Measurements from ENCODE around the gene TICAM1.
"Not testable (repeated sequence)": the region's sequence is repeated elsewhere in the genome, so short reads cannot be mapped to it uniquely, and the experiment has no call there.

DNA sequence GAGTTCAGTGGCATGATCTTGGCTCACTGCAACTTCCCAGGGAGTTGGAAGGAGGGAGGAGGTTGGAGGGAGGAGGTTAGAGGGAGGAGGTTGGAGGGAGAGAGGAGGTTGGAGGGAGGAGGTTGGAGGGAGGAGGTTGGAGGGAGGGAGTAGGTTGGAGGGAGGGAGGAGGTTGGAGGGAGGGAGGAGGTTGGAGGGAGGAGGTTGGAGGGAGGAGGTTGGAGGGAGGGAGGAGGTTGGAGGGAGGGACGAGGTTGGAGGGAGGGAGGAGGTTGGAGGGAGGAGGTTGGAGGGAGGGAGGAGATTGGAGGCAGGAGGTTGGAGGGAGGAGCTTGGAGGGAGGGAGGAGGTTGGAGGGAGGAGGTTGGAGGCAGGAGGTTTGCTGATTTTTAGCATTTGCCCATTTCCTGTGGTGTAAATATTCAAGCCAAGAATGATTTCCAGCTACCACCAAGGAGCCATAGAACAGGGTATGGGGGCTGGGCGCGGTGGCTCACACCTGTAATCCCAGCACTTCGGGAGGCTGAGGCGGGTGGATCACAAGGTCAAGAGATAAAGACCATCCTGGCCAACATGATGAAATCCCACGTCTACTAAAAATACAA, 45.0 kb downstream of the TICAM1 start:
- not testable (repeated sequence) for TF ChIP-seq EZH2 (IDR thresholded peaks at IDR 0.05; ENCODE audit: low read depth); CTCF (conservative IDR thresholded peaks at IDR 0.05)

All from PC-9 (cell line).